ENCODE results near the gene GLG1.

GRCh38 chr16:74474416-74474815, 132.5 kb downstream of the GLG1 start:
- TF ChIP-seq REST (IDR thresholded peaks at IDR 0.05; ENCODE audit: insufficient read depth in 1 of 2, low read depth in 2 of 2, low read length in 2 of 2): no peak
- no peak for TF ChIP-seq POLR2AphosphoS5 (IDR thresholded peaks at IDR 0.05; ENCODE audit: low read depth, low read length)
- no peak for TF ChIP-seq SIN3A (IDR thresholded peaks at IDR 0.05; ENCODE audit: borderline replicate concordance, insufficient read depth, low read length)
- no peak for TF ChIP-seq FOXP2 (optimal IDR thresholded peaks at IDR 0.05; ENCODE audit: borderline replicate concordance, extremely low read depth, extremely low read length, insufficient read depth)

Measured in PFSK-1 (cell line).